ENCODE results near the gene CHFR. TPM values are rescaled to one million over a fixed set of nuclear protein-coding genes. Genes with fewer than 3 reads are reported as not detected.

Gene CHFR
- total RNA-seq, 1 experiment from 2014 or later: 49.5 TPM

DNA sequence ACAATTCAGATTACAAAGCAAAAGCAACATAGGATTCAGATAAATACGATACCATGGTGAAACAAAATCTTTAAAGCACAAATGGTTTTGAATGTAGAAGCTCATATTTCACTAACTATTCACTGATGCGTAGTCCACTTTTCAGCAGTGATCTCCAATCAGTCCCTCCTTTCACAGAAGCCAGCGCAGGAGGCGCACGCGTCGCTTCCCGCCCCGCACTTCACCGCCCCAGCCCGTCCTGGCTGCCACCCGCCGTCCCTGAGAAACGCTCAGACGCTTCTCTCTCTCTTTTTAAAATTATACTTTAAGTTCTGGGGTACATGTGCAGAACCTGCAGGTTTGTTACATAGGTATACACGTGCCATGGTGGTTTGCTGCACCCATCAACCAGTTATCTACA is 19.8 kb upstream of the CHFR start:
- no peak overlapping the region for H3K27ac Mint-ChIP-seq (ENCODE audit: unreplicated experiment)
- BruUV-seq (replicated peaks): no TSS peak

DNA sequence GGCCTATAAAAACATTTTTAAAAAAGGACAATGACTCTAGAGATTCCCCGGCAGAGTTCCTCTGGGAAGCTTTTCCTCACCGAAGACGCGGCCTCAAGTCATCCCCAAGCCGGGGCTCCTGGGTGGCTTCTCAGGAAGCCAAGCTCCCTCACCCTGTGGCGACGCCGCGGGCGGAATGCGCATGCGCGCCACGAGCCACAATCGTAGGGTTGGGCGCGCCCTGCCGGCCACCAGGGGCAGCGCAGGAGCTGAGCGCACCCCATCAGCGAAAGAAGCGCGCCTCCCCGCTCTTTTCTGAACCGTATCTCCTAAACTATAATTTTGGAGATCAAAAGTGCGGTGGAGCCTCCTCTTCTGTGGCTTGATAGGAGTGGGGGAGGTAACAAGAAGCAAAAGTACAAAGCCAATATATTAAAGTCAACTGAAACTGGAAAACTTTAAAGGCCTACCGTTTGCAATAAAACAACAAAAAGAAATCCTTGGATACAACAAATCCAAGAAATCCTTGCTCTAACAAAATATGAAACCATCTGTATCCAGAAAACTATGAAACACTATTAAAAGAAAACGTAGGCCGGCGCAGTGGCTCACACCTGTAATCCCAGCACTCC is 17.4 kb upstream of the CHFR start:
- Mint-ChIP-seq H3K36me3 (ENCODE audit: insufficient read depth, unreplicated experiment) (no peaks in the 10 kb centered on the region), H3K4me1 (ENCODE audit: low read depth, unreplicated experiment) (no peaks in the 10 kb centered on the region), H3K27me3 (ENCODE audit: unreplicated experiment) (no peaks in the 10 kb centered on the region), H3K27ac (ENCODE audit: unreplicated experiment) (no peak overlapping the region), H3K4me3 (ENCODE audit: low read depth, unreplicated experiment) (no peak overlapping the region), H3K9me3 (ENCODE audit: low read depth, unreplicated experiment) (peaks cover 18% of the 10 kb centered on the region)
- CTCF ChIA-PET: no interaction called here
- no peak for DNase-seq
- TF ChIP-seq, protein P1, sequence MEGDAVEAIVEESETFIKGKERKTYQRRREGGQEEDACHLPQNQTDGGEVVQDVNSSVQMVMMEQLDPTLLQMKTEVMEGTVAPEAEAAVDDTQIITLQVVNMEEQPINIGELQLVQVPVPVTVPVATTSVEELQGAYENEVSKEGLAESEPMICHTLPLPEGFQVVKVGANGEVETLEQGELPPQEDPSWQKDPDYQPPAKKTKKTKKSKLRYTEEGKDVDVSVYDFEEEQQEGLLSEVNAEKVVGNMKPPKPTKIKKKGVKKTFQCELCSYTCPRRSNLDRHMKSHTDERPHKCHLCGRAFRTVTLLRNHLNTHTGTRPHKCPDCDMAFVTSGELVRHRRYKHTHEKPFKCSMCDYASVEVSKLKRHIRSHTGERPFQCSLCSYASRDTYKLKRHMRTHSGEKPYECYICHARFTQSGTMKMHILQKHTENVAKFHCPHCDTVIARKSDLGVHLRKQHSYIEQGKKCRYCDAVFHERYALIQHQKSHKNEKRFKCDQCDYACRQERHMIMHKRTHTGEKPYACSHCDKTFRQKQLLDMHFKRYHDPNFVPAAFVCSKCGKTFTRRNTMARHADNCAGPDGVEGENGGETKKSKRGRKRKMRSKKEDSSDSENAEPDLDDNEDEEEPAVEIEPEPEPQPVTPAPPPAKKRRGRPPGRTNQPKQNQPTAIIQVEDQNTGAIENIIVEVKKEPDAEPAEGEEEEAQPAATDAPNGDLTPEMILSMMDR (IDR thresholded peaks at IDR 0.05; ENCODE audit: unreplicated experiment): no peak
- BruUV-seq (replicated peaks): no TSS peak
- intact Hi-C loops (cut with micrococcal nuclease; ENCODE audit: unreplicated experiment): no loop called here

More for the DNA sequence above, 19.8 kb upstream of the CHFR start:
- intact Hi-C loops (cut with micrococcal nuclease; ENCODE audit: unreplicated experiment): no loop called here
- Mint-ChIP-seq H3K9me3 (ENCODE audit: low read depth, unreplicated experiment) (peaks cover 22% of the 10 kb centered on the region), H3K36me3 (ENCODE audit: insufficient read depth, unreplicated experiment) (no peaks in the 10 kb centered on the region), H3K4me1 (ENCODE audit: low read depth, unreplicated experiment) (no peaks in the 10 kb centered on the region), H3K27me3 (ENCODE audit: unreplicated experiment) (no peaks in the 10 kb centered on the region), H3K4me3 (ENCODE audit: low read depth, unreplicated experiment) (no peak overlapping the region)
- CTCF ChIA-PET: interaction anchor here (0.6 kb wide), 1 partner anchor 45 kb away, joined by 3 read pairs; no protein-coding TSS in a partner anchor
- TF ChIP-seq, protein P1 (IDR thresholded peaks at IDR 0.05; ENCODE audit: unreplicated experiment): no peak
- DNase-seq: no peak

DNA sequence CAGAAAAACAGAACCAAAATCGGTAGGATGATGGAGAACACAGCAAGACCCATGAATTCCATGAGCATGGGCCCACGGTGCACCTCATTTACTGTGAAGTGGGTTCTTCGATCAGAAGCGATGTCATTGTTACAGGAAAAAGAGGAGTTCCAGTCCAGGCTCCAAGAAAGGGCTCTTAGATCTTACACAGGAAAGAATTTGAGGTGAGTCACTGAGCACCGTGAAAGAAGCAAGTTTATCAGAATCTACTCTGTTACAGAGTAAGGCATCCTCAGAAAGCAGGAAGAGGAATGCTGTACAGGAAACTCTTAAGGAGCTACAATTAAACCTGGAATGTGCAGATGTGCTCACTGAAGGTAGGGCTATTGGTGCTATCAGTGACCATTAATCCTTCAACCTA is 11.6 kb upstream of the CHFR start:
- TF ChIP-seq, protein P1 (IDR thresholded peaks at IDR 0.05; ENCODE audit: unreplicated experiment): no peak
- DNase-seq: no peak
- BruUV-seq (replicated peaks): no TSS peak
- CTCF ChIA-PET: no interaction called here
- Mint-ChIP-seq H3K4me3 (ENCODE audit: low read depth, unreplicated experiment) (no peak overlapping the region), H3K9me3 (ENCODE audit: low read depth, unreplicated experiment) (peaks cover 16% of the 10 kb centered on the region), H3K27ac (ENCODE audit: unreplicated experiment) (no peak overlapping the region), H3K36me3 (ENCODE audit: insufficient read depth, unreplicated experiment) (no peaks in the 10 kb centered on the region), H3K27me3 (ENCODE audit: unreplicated experiment) (no peaks in the 10 kb centered on the region), H3K4me1 (ENCODE audit: low read depth, unreplicated experiment) (no peaks in the 10 kb centered on the region)
- intact Hi-C loops (cut with micrococcal nuclease; ENCODE audit: unreplicated experiment): no loop called here

DNA sequence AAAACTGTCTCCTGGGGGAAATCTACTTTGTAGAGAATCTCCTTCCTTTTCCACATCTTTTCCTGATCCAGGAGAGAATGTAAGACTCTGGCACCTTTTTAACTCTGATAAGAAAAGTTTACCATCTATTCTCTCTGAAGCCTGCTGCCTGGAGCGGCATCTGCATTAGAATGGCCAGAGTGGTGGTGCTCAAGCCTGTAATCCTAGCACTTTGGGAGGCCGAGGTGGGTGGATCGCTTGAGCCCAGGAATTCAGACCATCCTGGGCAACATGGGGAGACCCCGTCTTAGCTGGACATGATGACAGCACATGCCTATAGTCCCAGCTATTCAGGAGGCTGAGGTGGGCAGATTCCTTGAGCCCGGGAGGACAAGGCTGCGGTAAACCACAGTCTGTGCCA is 1.4 kb upstream of the CHFR start:
- peaks cover 21% of the 10 kb centered on the region for H3K9me3 Mint-ChIP-seq (ENCODE audit: low read depth, unreplicated experiment)
- no TSS peak for BruUV-seq (replicated peaks)
- H3K4me3 Mint-ChIP-seq (ENCODE audit: low read depth, unreplicated experiment): no peak overlapping the region
- TF ChIP-seq, protein P1 (IDR thresholded peaks at IDR 0.05; ENCODE audit: unreplicated experiment): no peak
- CTCF ChIA-PET: no interaction called here
- intact Hi-C loops (cut with micrococcal nuclease; ENCODE audit: unreplicated experiment): no loop called here
- H3K4me1 Mint-ChIP-seq (ENCODE audit: low read depth, unreplicated experiment): peaks cover 7% of the 10 kb centered on the region
- peaks cover 36% of the 10 kb centered on the region for H3K36me3 Mint-ChIP-seq (ENCODE audit: insufficient read depth, unreplicated experiment)
- H3K27me3 Mint-ChIP-seq (ENCODE audit: unreplicated experiment): no peaks in the 10 kb centered on the region
- DNase-seq: no peak
- H3K27ac Mint-ChIP-seq (ENCODE audit: unreplicated experiment): no peak overlapping the region

Data from Calu3 (cell line).